OCI-LY7 (cell line): Measurements from ENCODE around the gene GFER.

Experiments
- EZH2phosphoT487 ChIP-seq: fragments of 200-600 bp; sonication (generic); IDR thresholded peaks from 2 replicates; pipeline ENCODE4 v1.6.1; 2018; ENCODE audit warnings: low read depth, borderline replicate concordance, mild to moderate bottlenecking, mixed run types, antibody characterized with exemption, low read length, moderate library complexity, mixed read lengths
- TF ChIP-seq, protein P1 (sequence below): fragments of 200-600 bp; sonication (generic); conservative IDR thresholded peaks from 2 replicates; pipeline ENCODE4 v1.5.1; 2014; ENCODE audit warnings: mild to moderate bottlenecking, antibody characterized with exemption, low read length, moderate library complexity, mixed read lengths

- TF ChIP-seq, protein P1, sequence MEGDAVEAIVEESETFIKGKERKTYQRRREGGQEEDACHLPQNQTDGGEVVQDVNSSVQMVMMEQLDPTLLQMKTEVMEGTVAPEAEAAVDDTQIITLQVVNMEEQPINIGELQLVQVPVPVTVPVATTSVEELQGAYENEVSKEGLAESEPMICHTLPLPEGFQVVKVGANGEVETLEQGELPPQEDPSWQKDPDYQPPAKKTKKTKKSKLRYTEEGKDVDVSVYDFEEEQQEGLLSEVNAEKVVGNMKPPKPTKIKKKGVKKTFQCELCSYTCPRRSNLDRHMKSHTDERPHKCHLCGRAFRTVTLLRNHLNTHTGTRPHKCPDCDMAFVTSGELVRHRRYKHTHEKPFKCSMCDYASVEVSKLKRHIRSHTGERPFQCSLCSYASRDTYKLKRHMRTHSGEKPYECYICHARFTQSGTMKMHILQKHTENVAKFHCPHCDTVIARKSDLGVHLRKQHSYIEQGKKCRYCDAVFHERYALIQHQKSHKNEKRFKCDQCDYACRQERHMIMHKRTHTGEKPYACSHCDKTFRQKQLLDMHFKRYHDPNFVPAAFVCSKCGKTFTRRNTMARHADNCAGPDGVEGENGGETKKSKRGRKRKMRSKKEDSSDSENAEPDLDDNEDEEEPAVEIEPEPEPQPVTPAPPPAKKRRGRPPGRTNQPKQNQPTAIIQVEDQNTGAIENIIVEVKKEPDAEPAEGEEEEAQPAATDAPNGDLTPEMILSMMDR: no peak
- TF ChIP-seq EZH2phosphoT487: no peak
Measured at GRCh38 chr16:1965396-1966001, 18.5 kb upstream of the GFER start.
